ENCODE measurements around the gene C19orf25. TPM values are rescaled to one million over a fixed set of nuclear protein-coding genes. Genes with fewer than 3 reads are reported as not detected.

C19orf25 gene
- polyA plus RNA-seq, 1 of the 3 experiments (the other 2 are of a cell fraction) = 25.3 TPM

DNA sequence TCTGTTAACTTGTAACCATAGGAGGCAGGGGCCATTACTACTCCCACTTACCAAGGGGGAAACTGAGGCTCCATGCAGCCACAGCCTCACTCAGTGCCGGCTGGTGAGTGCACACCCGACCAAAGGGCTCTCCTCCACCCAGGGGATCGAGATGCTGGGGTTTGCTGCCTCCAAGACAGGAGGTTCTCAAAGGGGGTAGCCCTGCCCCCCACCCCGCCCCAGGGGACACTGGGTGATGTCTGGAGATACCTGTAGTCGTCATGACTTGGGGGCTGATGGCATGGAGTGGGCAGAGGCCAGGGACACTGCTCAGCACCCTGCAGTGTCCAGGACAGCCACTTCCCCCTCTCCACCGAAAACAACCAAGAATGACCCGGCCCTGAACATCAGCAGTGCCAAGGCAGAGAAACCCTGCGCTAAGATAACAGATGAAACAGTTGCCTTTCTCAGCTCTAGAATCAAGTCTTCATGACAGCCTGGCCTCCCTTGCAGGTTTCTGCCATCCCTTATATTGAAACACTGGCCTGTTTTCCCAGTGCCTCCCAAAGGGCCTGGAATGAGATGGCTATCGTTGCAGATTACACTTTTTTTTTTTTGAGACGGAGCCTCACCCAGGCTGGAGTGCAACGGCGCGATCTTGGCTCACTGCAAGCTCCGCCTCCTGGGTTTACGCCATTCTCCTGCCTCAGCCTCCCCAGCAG, 15.2 kb upstream of the C19orf25 start:
- H3K4me2 ChIP-seq = no peak overlapping the region
- no peak overlapping the region for H3K9ac ChIP-seq
- no peaks in the 10 kb centered on the region for H4K20me1 ChIP-seq (ENCODE audit: insufficient read depth)
- H3K4me1 ChIP-seq (ENCODE audit: control insufficient read depth in 1 of 2, insufficient read depth in 2 of 2, low read depth in 1 of 2, low read length in 1 of 2) = peaks cover 5 to 17% of the 10 kb centered on the region in 2 experiments; a peak in 2 of 4 replicates
- no peaks in the 10 kb centered on the region for H3K27me3 ChIP-seq (ENCODE audit: insufficient read depth)
- H3K4me3 ChIP-seq (ENCODE audit: low read depth in 2 of 2, low read length in 1 of 2) = no peak overlapping the region
- H3K27ac ChIP-seq (ENCODE audit: low read depth in 2 of 2, low read length in 1 of 2) = no peak overlapping the region
- TF ChIP-seq ELF1 (IDR thresholded peaks at IDR 0.05) = no peak
- TF ChIP-seq, protein P1, sequence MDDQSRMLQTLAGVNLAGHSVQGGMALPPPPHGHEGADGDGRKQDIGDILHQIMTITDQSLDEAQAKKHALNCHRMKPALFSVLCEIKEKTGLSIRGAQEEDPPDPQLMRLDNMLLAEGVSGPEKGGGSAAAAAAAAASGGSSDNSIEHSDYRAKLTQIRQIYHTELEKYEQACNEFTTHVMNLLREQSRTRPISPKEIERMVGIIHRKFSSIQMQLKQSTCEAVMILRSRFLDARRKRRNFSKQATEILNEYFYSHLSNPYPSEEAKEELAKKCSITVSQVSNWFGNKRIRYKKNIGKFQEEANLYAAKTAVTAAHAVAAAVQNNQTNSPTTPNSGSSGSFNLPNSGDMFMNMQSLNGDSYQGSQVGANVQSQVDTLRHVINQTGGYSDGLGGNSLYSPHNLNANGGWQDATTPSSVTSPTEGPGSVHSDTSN (IDR thresholded peaks at IDR 0.05) = no peak
- TF ChIP-seq, protein P2, sequence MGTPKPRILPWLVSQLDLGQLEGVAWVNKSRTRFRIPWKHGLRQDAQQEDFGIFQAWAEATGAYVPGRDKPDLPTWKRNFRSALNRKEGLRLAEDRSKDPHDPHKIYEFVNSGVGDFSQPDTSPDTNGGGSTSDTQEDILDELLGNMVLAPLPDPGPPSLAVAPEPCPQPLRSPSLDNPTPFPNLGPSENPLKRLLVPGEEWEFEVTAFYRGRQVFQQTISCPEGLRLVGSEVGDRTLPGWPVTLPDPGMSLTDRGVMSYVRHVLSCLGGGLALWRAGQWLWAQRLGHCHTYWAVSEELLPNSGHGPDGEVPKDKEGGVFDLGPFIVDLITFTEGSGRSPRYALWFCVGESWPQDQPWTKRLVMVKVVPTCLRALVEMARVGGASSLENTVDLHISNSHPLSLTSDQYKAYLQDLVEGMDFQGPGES (IDR thresholded peaks at IDR 0.05; ENCODE audit: low read depth, low read length) = no peak
- TF ChIP-seq MEF2A (IDR thresholded peaks at IDR 0.05; ENCODE audit: borderline replicate concordance, low read depth) = no peak
- no peak for TF ChIP-seq NFIC (IDR thresholded peaks at IDR 0.05; ENCODE audit: borderline replicate concordance)
- TF ChIP-seq, protein P3, sequence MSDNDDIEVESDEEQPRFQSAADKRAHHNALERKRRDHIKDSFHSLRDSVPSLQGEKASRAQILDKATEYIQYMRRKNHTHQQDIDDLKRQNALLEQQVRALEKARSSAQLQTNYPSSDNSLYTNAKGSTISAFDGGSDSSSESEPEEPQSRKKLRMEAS (IDR thresholded peaks at IDR 0.05; ENCODE audit: low read depth) = no peak
- no peak for TF ChIP-seq CHD2 (IDR thresholded peaks at IDR 0.05; ENCODE audit: low read length, partially characterized antibody)
- H3F3A ChIP-seq (replicated peaks; ENCODE audit: insufficient read depth) = no peaks in the 10 kb centered on the region
- ChIA-PET POLR2A (no interaction called here), CTCF (interaction anchor here (0.8 to 3.7 kb wide), 3 partner anchors 9 to 52 kb away, joined by 5 to 23 read pairs (median 6); no protein-coding TSS in a partner anchor)
- H3K9me3 ChIP-seq = no peaks in the 10 kb centered on the region
- H3K79me2 ChIP-seq (ENCODE audit: insufficient read depth) = no peaks in the 10 kb centered on the region
- no peaks in the 10 kb centered on the region for H3K9me2 ChIP-seq
- H3K36me3 ChIP-seq (replicated peaks in 1 of 2; ENCODE audit: control insufficient read depth in 1 of 2, insufficient read depth in 2 of 2, low read length in 1 of 2) = no peaks in the 10 kb centered on the region
- 67% methylated on average over 12 of the region's 15 CpGs for whole genome bisulfite sequencing (ENCODE audit: low lambda C conversion rate)
- DNase-seq = no peak
- no peak overlapping the region for H2AFZ ChIP-seq (ENCODE audit: low read depth)

DNA sequence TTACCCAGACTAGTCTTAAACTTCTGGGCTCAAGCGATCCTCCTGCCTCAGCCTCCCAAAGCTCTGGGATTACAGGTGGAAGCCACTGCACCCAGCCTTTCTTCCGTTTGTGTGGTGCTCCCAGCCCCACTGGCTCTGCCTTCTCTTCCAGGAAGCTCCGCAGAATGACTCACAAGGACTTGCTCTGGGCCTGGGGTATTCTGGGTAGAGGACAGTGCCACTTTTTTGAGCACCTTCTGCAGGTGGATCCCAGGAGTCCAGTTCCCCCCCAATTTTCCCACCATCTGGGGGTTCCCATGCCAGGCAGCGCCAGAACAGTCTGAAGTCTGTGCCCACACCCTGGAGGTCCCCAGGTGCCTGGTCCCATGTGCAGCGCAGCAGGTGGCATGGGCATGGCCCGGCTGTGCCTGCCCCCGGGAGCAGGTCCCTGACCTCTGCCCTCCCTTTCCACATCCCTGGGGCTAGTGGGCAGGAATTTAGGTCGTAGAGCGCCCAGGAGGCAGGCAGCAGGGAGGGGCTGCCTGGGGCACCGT, 13.5 kb upstream of the C19orf25 start:
- H3F3A ChIP-seq (replicated peaks; ENCODE audit: insufficient read depth) = no peaks in the 10 kb centered on the region
- H3K27ac ChIP-seq (ENCODE audit: low read depth in 2 of 2, low read length in 1 of 2) = no peak overlapping the region
- H4K20me1 ChIP-seq (ENCODE audit: insufficient read depth) = no peaks in the 10 kb centered on the region
- ChIA-PET POLR2A (no interaction called here), CTCF (interaction anchor here (1.9 to 3.7 kb wide), 2 partner anchors 11 to 54 kb away, joined by 6 to 23 read pairs; no protein-coding TSS in a partner anchor)
- TF ChIP-seq, protein P4, sequence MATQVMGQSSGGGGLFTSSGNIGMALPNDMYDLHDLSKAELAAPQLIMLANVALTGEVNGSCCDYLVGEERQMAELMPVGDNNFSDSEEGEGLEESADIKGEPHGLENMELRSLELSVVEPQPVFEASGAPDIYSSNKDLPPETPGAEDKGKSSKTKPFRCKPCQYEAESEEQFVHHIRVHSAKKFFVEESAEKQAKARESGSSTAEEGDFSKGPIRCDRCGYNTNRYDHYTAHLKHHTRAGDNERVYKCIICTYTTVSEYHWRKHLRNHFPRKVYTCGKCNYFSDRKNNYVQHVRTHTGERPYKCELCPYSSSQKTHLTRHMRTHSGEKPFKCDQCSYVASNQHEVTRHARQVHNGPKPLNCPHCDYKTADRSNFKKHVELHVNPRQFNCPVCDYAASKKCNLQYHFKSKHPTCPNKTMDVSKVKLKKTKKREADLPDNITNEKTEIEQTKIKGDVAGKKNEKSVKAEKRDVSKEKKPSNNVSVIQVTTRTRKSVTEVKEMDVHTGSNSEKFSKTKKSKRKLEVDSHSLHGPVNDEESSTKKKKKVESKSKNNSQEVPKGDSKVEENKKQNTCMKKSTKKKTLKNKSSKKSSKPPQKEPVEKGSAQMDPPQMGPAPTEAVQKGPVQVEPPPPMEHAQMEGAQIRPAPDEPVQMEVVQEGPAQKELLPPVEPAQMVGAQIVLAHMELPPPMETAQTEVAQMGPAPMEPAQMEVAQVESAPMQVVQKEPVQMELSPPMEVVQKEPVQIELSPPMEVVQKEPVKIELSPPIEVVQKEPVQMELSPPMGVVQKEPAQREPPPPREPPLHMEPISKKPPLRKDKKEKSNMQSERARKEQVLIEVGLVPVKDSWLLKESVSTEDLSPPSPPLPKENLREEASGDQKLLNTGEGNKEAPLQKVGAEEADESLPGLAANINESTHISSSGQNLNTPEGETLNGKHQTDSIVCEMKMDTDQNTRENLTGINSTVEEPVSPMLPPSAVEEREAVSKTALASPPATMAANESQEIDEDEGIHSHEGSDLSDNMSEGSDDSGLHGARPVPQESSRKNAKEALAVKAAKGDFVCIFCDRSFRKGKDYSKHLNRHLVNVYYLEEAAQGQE (IDR thresholded peaks at IDR 0.05; ENCODE audit: low read depth, low read length) = no peak
- TF ChIP-seq YY1 (IDR thresholded peaks at IDR 0.05; ENCODE audit: low read depth) = no peak
- TF ChIP-seq EZH2phosphoT487 (IDR thresholded peaks at IDR 0.05; ENCODE audit: borderline replicate concordance, low read depth) = no peak
- TF ChIP-seq, protein P3 (IDR thresholded peaks at IDR 0.05; ENCODE audit: low read depth) = no peak
- no peak for TF ChIP-seq NFIC (IDR thresholded peaks at IDR 0.05; ENCODE audit: borderline replicate concordance)
- TF ChIP-seq MXI1 (IDR thresholded peaks at IDR 0.05; ENCODE audit: low read depth, low read length) = no peak
- no peak for TF ChIP-seq EP300 (IDR thresholded peaks at IDR 0.05; ENCODE audit: borderline replicate concordance in 1 of 2, low read depth in 1 of 2, low read length in 1 of 2)
- TF ChIP-seq TAF1 (IDR thresholded peaks at IDR 0.05; ENCODE audit: borderline replicate concordance, low read depth, low read length) = no peak
- no peak for TF ChIP-seq SMC3 (IDR thresholded peaks at IDR 0.05; ENCODE audit: low read depth, low read length)
- no peak for TF ChIP-seq JUND (IDR thresholded peaks at IDR 0.05)
- no peak for TF ChIP-seq SIN3A (IDR thresholded peaks at IDR 0.05; ENCODE audit: borderline replicate concordance, low read depth, low read length)
- TF ChIP-seq FOSL2 (IDR thresholded peaks at IDR 0.05; ENCODE audit: borderline replicate concordance, low read depth) = no peak; the same call in 1 of the 2 replicates
- H3K9me2 ChIP-seq = no peaks in the 10 kb centered on the region
- H2AFZ ChIP-seq (ENCODE audit: low read depth) = no peak overlapping the region
- no peak overlapping the region for H3K9ac ChIP-seq
- no peaks in the 10 kb centered on the region for H3K27me3 ChIP-seq (ENCODE audit: insufficient read depth)
- H3K4me3 ChIP-seq (ENCODE audit: low read depth in 2 of 2, low read length in 1 of 2) = no peak overlapping the region
- no peak overlapping the region for H3K4me2 ChIP-seq
- H3K36me3 ChIP-seq (replicated peaks in 1 of 2; ENCODE audit: control insufficient read depth in 1 of 2, insufficient read depth in 2 of 2, low read length in 1 of 2) = no peaks in the 10 kb centered on the region
- H3K9me3 ChIP-seq = no peaks in the 10 kb centered on the region
- no peak for DNase-seq
- H3K79me2 ChIP-seq (ENCODE audit: insufficient read depth) = no peaks in the 10 kb centered on the region
- WGBS (ENCODE audit: low lambda C conversion rate) = 75% methylated on average over 7 of the region's 10 CpGs
- peaks cover 5 to 18% of the 10 kb centered on the region in 2 experiments; a peak in 2 of 4 replicates for H3K4me1 ChIP-seq (ENCODE audit: control insufficient read depth in 1 of 2, insufficient read depth in 2 of 2, low read depth in 1 of 2, low read length in 1 of 2)

Data from SK-N-SH (cell line).